ENCODE results near the gene OCIAD1.

The OCIAD1 gene

GRCh38 chr4:48909697-48910096, 78.8 kb downstream of the OCIAD1 start:
- no peak for DNase-seq (ENCODE audit: low read depth, low spot score)
- no peak overlapping the region for H3K4me3 ChIP-seq (ENCODE audit: low read length)

GRCh38 chr4:48910511-48910910, 79.6 kb downstream of the OCIAD1 start:
- H3K4me3 ChIP-seq (ENCODE audit: low read length), result no peak overlapping the region
- no peak for DNase-seq (ENCODE audit: low read depth, low spot score)

Measured in Jurkat, Clone E6-1 (cell line).